ENCODE results near the gene DNAJB7.
"Not testable (repeated sequence)": the region's sequence is repeated elsewhere in the genome, so short reads cannot be mapped to it uniquely, and the experiment has no call there.

DNAJB7 gene

DNA sequence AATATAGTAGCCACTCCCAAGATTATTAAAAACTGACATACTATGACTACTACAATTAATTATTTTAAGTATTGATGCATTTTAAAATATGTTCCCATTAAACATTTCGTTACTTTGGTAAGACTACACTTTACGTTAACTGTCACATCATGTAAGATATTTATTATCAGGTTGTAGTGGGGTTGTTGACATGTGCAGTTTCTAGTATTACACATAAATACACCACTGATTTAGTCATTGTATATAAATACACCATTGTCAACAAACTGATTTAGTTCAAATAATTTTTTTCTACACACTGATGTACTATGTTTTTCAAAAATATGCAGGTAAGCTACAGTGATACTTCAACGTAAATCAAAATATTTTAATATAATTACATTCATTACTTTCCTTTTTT is 17.0 kb downstream of the DNAJB7 start:
- DNase-seq (ENCODE audit: low spot score) = no peak

GRCh38 chr22:40838486-40838885 is 23.4 kb downstream of the DNAJB7 start:
- no peak for DNase-seq (ENCODE audit: low spot score)

DNA sequence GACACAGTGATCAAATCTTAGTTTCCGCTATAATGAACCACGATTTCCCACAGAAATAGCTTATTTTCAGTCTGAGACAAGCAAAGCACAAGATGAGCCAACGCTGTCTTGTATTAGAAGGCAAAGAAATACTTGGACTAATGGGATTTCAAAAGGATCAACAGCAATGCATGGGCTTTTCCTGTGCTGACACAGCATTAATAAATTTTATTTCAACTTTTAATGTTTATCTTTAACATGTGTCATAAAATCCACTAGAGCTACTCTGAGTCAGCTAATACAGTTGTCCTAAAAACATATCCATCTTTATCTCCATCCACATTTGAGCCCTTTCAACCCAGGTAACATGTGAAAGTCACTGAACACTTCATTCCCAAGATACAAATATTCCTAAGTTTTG is 27.3 kb downstream of the DNAJB7 start:
- DNase-seq (ENCODE audit: low spot score) = no peak

DNA sequence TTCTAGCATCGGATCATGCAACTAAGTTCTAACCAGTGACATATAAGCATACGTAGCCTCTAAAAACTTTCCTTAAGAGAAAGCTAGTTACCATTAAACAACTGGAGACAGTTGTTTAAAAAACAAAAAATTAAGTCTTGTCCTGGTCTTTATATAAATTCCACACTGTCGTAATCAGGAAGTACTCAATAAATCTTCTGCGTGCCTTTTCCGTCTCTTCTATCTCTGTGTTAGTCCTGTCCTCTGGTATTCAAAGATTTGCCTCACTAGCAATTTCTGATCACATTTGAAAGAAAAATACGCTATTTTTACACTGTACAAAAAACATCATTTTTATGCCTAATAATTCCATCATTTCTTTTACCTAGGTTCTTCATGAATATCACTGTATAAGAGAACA is 32.8 kb downstream of the DNAJB7 start:
- no peak for DNase-seq (ENCODE audit: low spot score)

- no peak for DNase-seq (ENCODE audit: low spot score)
These were observed 34.8 kb downstream of the DNAJB7 start for GRCh38 chr22:40826984-40827741.

DNA sequence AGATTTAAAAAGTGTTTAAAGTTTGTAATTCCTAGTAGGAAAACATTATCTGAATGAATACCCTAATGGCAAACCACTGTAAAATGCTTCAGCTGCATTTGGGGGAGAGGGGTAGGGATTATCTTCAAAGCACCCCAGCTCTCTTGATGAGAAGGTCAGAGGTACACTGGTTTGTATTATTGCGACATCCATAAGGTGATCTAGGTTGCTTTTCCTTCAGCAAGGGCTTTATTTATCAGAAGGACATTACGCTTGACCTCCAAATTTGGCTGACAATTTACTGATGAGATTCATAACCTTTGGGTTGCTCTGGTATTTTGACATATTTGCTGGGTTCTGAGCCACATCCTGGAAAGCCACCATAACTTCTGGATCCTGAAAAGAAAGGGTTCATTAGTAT is 35.6 kb downstream of the DNAJB7 start:
- DNase-seq (ENCODE audit: low spot score) = not testable (repeated sequence)

- no peak for DNase-seq (ENCODE audit: low spot score)
These were observed 38.5 kb downstream of the DNAJB7 start for GRCh38 chr22:40823426-40823825.

DNA sequence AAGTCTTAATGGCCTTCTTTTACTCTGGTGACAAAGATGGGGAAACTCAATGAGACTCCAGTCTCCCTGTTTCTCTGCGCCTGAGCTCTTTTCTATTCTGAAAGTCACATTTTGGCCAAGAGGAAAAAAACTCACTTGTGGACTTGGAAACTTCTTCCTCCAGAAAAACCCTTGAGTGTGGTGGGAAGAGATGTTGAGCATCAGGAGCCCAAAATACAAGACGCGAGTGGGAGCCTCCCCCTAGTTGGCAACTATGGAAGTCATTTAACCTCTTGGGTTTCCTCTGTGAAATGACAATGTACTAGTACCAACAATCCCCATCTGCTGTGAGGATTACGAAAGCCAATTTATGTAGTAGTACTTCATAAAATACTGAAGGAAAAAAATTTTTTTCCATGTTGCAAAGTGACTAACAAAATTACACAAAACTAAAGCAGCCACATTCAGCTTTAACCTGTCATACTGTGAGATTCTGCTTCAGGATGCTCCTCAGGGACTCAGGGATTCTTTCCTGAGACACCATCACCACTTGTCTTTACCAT is 42.2 kb downstream of the DNAJB7 start:
- peak; percentile 1 for DNase-seq (ENCODE audit: low spot score)

- peak; percentile 85 for DNase-seq (ENCODE audit: low spot score)
These were observed 42.9 kb downstream of the DNAJB7 start, which contains the start of gene SLC25A17 for GRCh38 chr22:40818747-40819598. Gene SLC25A17 (minus strand): TSS chr22:40819346. CDS start chr22:40819248, 98 bp downstream.

- peak; percentile 14 for DNase-seq (ENCODE audit: low spot score)
These were observed 43.6 kb downstream of the DNAJB7 start for GRCh38 chr22:40818192-40818746.

- no peak for DNase-seq (ENCODE audit: low spot score)
These were observed 44.2 kb downstream of the DNAJB7 start for GRCh38 chr22:40817737-40818136.

DNA sequence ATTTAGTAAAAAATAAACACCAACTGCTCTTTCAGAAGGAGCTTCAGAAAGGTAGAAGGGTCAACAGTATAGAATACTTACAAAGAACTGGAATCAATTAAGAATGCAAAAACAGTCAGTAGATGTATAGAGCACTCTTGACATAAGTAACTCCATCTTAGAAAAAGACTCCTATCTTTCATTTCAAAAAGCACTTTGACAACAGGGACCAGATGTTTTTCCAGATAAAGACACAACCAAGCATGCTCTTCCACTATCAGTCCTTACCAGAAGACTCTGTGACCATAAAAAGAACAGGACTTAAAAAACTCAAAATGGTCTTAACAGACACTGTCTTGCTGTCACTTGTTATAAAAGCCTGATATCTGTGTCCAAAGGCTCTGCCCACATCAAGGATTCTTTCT is 48.0 kb downstream of the DNAJB7 start:
- DNase-seq (ENCODE audit: low spot score) = no peak
